Neural cell (in vitro differentiated cells): ENCODE measurements around the gene CILP2. TPM values are rescaled to one million over a fixed set of nuclear protein-coding genes. Genes with fewer than 3 reads are reported as not detected.

ENCODE experiments used
- H2AFZ ChIP-seq: fragments of 200-600, 300-800 bp; sonication (generic), shearing (Covaris generic); 2 replicates; pipeline ENCODE4 v1.6.0; 2014; ENCODE audit warnings: low read depth, mild to moderate bottlenecking, antibody characterized with exemption, low read length, moderate library complexity
- H3F3A ChIP-seq: fragments of 200-600 bp; shearing (Covaris generic); 2 replicates; pipeline ENCODE4 v1.6.1; 2016; ENCODE audit warnings: mild to moderate bottlenecking, moderate library complexity, mixed read lengths, antibody characterized with exemption, low read length; ENCODE audit not compliant: insufficient read depth, poor library complexity, severe bottlenecking
- H3K27ac ChIP-seq: fragments of 200-600, 300-800 bp; sonication (generic), shearing (Covaris generic); 2 replicates; pipeline ENCODE4 v1.5.1; 2014; ENCODE audit warnings: mild to moderate bottlenecking, low read length, moderate library complexity
- H3K27me3 ChIP-seq: fragments of 300-800, 200-600 bp; sonication (generic), shearing (Covaris generic); 2 replicates; pipeline ENCODE4 v1.6.0; 2014; ENCODE audit warnings: mild to moderate bottlenecking, low read depth, low read length, moderate library complexity; ENCODE audit not compliant: insufficient read depth
- H3K36me3 ChIP-seq: fragments of 300-800, 200-600 bp; sonication (generic), shearing (Covaris generic); 2 replicates; pipeline ENCODE4 v1.5.1; 2014; ENCODE audit warnings: mild to moderate bottlenecking, antibody characterized with exemption, low read length, moderate library complexity; ENCODE audit not compliant: insufficient read depth
- H3K4me2 ChIP-seq: fragments of 300-800, 200-600 bp; sonication (generic), shearing (Covaris generic); 2 replicates; pipeline ENCODE4 v1.6.0; 2014; ENCODE audit warnings: mild to moderate bottlenecking, low read length
- H3K4me3 ChIP-seq: fragments of 300-800, 200-600 bp; sonication (generic), shearing (Covaris generic); 2 replicates; pipeline ENCODE4 v1.5.1; 2014; ENCODE audit warnings: mild to moderate bottlenecking, low read length, moderate library complexity
- H3K79me2 ChIP-seq: fragments of 200-600 bp; shearing (Covaris generic); replicated peaks from 2 replicates; pipeline ENCODE4 v1.6.0; 2014; ENCODE audit warnings: mild to moderate bottlenecking, low read length, moderate library complexity; ENCODE audit not compliant: insufficient read depth
- H3K9ac ChIP-seq: fragments of 300-800, 200-600 bp; sonication (generic), shearing (Covaris generic); 2 replicates; pipeline ENCODE4 v1.6.1; 2016; ENCODE audit warnings: mild to moderate bottlenecking, low read length, mixed read lengths
- H3K9me2 ChIP-seq: fragments of 200-600 bp; shearing (Covaris generic); 2 replicates; pipeline ENCODE4 v1.6.1; 2016; ENCODE audit warnings: mild to moderate bottlenecking, low read length, mixed read lengths; ENCODE audit not compliant: insufficient read depth
- H3K9me3 ChIP-seq: fragments of 200-600, 300-800 bp; sonication (generic), shearing (Covaris generic); 2 replicates; pipeline ENCODE4 v1.6.1; 2016; ENCODE audit warnings: mild to moderate bottlenecking, mixed run types, low read length, moderate library complexity, mixed read lengths
- H4K20me1 ChIP-seq: fragments of 200-600 bp; shearing (Covaris generic); 2 replicates; pipeline ENCODE4 v1.6.1; 2016; ENCODE audit warnings: mild to moderate bottlenecking, mixed run types; ENCODE audit not compliant: insufficient read depth
- EP300 ChIP-seq: fragments of 450-650 bp; conservative IDR thresholded peaks from 2 replicates; pipeline ENCODE4 v1.6.1; 2014; ENCODE audit warnings: antibody characterized with exemption, mild to moderate bottlenecking, moderate library complexity; ENCODE audit not compliant: poor library complexity, severe bottlenecking
- EZH2 ChIP-seq: fragments of 200-600, 300-800 bp; shearing (Covaris generic), sonication (generic); IDR thresholded peaks from 2 replicates; pipeline ENCODE4 v1.6.1; 2014; ENCODE audit warnings: antibody characterized with exemption, low read length, borderline replicate concordance, mild to moderate bottlenecking; ENCODE audit not compliant: insufficient read depth, poor library complexity, severe bottlenecking
- MXI1 ChIP-seq: fragments of 450-650 bp; conservative IDR thresholded peaks from 2 replicates; pipeline ENCODE4 v1.6.1; 2014; ENCODE audit warnings: antibody characterized with exemption, mild to moderate bottlenecking; ENCODE audit not compliant: poor library complexity, severe bottlenecking
- POLR2AphosphoS5 ChIP-seq: IDR thresholded peaks from 2 replicates; pipeline ENCODE4 v1.6.1; 2012
- RAD21 ChIP-seq: fragments of 450-650 bp; conservative IDR thresholded peaks from 2 replicates; pipeline ENCODE4 v1.6.1; 2014; ENCODE audit warnings: antibody characterized with exemption, mild to moderate bottlenecking, moderate library complexity
- SMC3 ChIP-seq: fragments of 450-650 bp; conservative IDR thresholded peaks from 2 replicates; pipeline ENCODE4 v1.6.1; 2014; ENCODE audit warnings: antibody characterized with exemption, mild to moderate bottlenecking, moderate library complexity; ENCODE audit not compliant: poor library complexity
- TAF1 ChIP-seq: IDR thresholded peaks from 2 replicates; pipeline ENCODE4 v1.6.1; 2012; ENCODE audit warnings: low read depth
- polyA plus RNA-seq: library from polyadenylated mRNA; depleted of rRNA; stranded (reverse); fragments of >200 nt; gene quantifications from 2 replicates; pipeline ENCODE4 v1.2.3, GENCODE V29; 2014
- TF ChIP-seq, protein P1 (sequence below): fragments of 450-650 bp; IDR thresholded peaks from 2 replicates; pipeline ENCODE4 v1.5.1; 2014; ENCODE audit warnings: antibody characterized with exemption, mild to moderate bottlenecking, moderate library complexity; ENCODE audit not compliant: poor library complexity, severe bottlenecking
- TF ChIP-seq, protein P2 (sequence below): IDR thresholded peaks from 2 replicates; pipeline ENCODE4 v1.6.1; 2012; ENCODE audit warnings: borderline replicate concordance

Gene CILP2
- polyA plus RNA-seq, 1 donor from 2014 or later: 0.84 TPM

DNA sequence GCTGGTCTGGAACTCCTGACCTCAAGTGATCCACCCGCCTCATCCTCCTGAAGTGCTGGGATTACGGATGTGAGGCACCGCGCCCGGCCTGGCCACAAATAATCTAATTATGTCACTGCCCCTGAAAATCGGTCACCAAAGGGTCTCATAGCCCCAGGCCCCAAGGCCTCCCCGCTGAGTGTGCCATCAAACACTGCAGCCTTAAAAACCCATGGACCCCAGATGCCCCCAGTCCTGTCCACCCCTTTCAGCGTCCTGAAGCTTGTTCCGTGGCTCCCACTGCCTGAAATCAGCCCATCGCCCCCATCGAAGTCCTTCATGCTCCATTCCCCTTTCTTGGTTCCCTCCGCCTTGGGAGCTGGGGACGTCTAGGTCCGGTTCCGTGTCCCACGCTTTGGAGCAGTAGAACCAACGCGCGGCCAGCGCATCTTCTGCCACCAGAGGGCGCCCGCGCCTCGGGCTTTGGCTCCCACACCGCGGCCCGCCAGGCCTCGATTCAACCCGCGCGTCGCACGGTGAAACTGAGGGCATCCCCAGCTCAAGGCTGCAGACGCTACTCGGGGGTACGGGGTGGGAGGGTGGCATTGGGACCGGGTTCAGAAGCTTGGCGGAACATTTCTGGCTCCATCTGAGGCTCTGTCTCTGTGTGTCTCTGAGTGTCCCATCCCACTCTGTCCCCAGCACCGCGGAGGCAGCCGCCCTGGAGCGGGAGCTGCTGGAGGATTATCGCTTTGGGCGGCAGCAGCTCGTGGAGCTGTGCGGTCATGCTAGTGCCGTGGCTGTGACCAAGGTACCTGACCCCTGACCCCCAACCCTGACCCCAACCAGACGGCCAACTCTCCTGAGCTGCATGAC lies 5.9 kb upstream of the CILP2 start:
- Histone ChIP-seq H3K27me3 (no peaks in the 10 kb centered on the region), H3K4me2 (no peak overlapping the region), H2AFZ (no peak overlapping the region), H3K36me3 (no peaks in the 10 kb centered on the region), H3K9ac (no peak overlapping the region), H3K4me3 (no peak overlapping the region), H4K20me1 (no peaks in the 10 kb centered on the region), H3K79me2 (no peaks in the 10 kb centered on the region), H3F3A (no peaks in the 10 kb centered on the region), H3K9me2 (no peaks in the 10 kb centered on the region), H3K27ac (no peak overlapping the region), H3K9me3 (no peaks in the 10 kb centered on the region)
- TF ChIP-seq MXI1 (peak; percentile 28), SMC3 (peak; percentile 92), POLR2AphosphoS5 (no peak), RAD21 (peak; percentile 91)
- TF ChIP-seq, protein P1, sequence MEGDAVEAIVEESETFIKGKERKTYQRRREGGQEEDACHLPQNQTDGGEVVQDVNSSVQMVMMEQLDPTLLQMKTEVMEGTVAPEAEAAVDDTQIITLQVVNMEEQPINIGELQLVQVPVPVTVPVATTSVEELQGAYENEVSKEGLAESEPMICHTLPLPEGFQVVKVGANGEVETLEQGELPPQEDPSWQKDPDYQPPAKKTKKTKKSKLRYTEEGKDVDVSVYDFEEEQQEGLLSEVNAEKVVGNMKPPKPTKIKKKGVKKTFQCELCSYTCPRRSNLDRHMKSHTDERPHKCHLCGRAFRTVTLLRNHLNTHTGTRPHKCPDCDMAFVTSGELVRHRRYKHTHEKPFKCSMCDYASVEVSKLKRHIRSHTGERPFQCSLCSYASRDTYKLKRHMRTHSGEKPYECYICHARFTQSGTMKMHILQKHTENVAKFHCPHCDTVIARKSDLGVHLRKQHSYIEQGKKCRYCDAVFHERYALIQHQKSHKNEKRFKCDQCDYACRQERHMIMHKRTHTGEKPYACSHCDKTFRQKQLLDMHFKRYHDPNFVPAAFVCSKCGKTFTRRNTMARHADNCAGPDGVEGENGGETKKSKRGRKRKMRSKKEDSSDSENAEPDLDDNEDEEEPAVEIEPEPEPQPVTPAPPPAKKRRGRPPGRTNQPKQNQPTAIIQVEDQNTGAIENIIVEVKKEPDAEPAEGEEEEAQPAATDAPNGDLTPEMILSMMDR: peak; percentile 92

DNA sequence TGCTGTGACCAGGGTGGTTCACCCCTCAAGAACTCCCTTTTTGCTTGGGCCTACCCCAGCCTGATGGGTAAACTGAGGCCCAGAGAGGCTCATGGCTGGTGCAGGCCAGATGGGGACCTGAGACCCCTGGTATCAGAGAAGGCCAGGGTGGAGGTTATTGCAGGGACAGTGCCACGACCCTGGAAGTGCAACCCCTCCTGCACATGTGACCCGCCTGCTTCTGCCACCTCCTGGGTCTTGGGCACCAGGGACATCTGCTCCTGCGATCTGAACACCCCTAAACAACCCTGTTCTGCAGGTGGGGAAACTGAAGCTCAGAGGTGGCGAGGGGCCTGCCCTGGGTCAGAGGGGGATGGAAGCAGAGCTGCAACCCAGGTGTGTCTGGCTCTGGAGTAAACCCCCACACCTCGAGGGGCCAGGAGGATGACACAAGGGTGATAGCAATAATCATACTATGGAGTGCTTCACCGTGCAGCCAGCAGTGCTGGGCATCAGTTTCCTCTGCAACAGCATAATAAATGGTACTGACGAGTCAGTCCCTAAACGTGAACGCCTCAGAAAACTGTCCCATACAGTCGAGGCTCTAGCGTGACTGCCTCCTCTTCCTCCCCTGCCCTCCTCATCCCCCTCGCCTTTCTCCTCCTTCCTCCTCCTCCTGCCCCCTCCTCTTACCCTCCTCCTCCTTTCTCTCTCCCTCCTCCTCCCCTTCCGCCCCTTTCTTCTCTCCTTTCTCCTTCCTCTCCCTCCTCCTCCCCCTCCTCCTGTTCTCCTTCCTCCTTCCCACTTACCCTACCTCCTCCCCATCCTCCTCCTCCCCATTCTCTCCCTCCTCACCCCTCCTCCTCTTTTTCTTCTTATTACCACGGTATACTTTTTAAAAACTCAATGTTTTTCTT lies 5.0 kb upstream of the CILP2 start:
- TF ChIP-seq RAD21 (no peak), EP300 (no peak), POLR2AphosphoS5 (no peak), MXI1 (no peak), TAF1 (no peak), EZH2 (no peak), SMC3 (no peak)
- TF ChIP-seq, protein P1: no peak
- TF ChIP-seq, protein P2, sequence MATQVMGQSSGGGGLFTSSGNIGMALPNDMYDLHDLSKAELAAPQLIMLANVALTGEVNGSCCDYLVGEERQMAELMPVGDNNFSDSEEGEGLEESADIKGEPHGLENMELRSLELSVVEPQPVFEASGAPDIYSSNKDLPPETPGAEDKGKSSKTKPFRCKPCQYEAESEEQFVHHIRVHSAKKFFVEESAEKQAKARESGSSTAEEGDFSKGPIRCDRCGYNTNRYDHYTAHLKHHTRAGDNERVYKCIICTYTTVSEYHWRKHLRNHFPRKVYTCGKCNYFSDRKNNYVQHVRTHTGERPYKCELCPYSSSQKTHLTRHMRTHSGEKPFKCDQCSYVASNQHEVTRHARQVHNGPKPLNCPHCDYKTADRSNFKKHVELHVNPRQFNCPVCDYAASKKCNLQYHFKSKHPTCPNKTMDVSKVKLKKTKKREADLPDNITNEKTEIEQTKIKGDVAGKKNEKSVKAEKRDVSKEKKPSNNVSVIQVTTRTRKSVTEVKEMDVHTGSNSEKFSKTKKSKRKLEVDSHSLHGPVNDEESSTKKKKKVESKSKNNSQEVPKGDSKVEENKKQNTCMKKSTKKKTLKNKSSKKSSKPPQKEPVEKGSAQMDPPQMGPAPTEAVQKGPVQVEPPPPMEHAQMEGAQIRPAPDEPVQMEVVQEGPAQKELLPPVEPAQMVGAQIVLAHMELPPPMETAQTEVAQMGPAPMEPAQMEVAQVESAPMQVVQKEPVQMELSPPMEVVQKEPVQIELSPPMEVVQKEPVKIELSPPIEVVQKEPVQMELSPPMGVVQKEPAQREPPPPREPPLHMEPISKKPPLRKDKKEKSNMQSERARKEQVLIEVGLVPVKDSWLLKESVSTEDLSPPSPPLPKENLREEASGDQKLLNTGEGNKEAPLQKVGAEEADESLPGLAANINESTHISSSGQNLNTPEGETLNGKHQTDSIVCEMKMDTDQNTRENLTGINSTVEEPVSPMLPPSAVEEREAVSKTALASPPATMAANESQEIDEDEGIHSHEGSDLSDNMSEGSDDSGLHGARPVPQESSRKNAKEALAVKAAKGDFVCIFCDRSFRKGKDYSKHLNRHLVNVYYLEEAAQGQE: no peak
- H3K27ac ChIP-seq: no peak overlapping the region
- no peak overlapping the region for H3K4me2 ChIP-seq
- H3K9me2 ChIP-seq: no peaks in the 10 kb centered on the region
- H3K9me3 ChIP-seq: no peaks in the 10 kb centered on the region
- no peak overlapping the region for H3K4me3 ChIP-seq
- no peaks in the 10 kb centered on the region for H4K20me1 ChIP-seq
- no peak overlapping the region for H2AFZ ChIP-seq
- no peaks in the 10 kb centered on the region for H3K79me2 ChIP-seq
- no peaks in the 10 kb centered on the region for H3K27me3 ChIP-seq
- no peaks in the 10 kb centered on the region for H3F3A ChIP-seq
- no peak overlapping the region for H3K9ac ChIP-seq
- H3K36me3 ChIP-seq: no peaks in the 10 kb centered on the region
